Cardiac fibroblast (primary cell): ENCODE data around the gene ZNF574.
"Not testable (repeated sequence)": the region's sequence is repeated elsewhere in the genome, so short reads cannot be mapped to it uniquely, and the experiment has no call there.

Source experiments
- DNase-seq, 2 donors: peaks; one replicate each; pipeline versions ENCODE4 v3.0.0 to v3.0.0-alpha.2; 2010; ENCODE audit warnings: low read depth in 2 of 2
- H3K4me3 ChIP-seq, 2 donors: replicated peaks in 1 of 2; 1 replicate in 1 of 2; 2 replicates in 1 of 2; pipeline ENCODE4 v1.5.1; 2011; ENCODE audit warnings: low read depth in 2 of 2, low read length in 2 of 2, mild to moderate bottlenecking in 2 of 2, moderate library complexity in 1 of 2
- CTCF ChIP-seq: IDR thresholded peaks from one replicate; pipeline ENCODE4 v1.5.1; 2011; ENCODE audit warnings: low read depth, mild to moderate bottlenecking, low read length, inconsistent platforms

Gene ZNF574

GRCh38 chr19:42075616-42076379, at the start of gene ZNF574:
ZNF574 (plus strand) TSS chr19:42076166; CDS start chr19:42078607, 2,441 bp downstream.
- DNase-seq: peak; percentile 99 to 100
- no peak for TF ChIP-seq CTCF
- peak within 1 kb of the TSS; percentile 83 to 92 for H3K4me3 ChIP-seq

GRCh38 chr19:42028304-42029216, 47.4 kb upstream of the ZNF574 start:
- H3K4me3 ChIP-seq: no peak overlapping the region
- DNase-seq: no peak
- peak; percentile 65 for TF ChIP-seq CTCF

GRCh38 chr19:42030645-42031440, 45.1 kb upstream of the ZNF574 start:
- no peak for DNase-seq
- no peak overlapping the region for H3K4me3 ChIP-seq
- no peak for TF ChIP-seq CTCF

- no peak for TF ChIP-seq CTCF
- H3K4me3 ChIP-seq: no peak overlapping the region
Observed at GRCh38 chr19:42032431-42032830, 43.5 kb upstream of the ZNF574 start.

DNA sequence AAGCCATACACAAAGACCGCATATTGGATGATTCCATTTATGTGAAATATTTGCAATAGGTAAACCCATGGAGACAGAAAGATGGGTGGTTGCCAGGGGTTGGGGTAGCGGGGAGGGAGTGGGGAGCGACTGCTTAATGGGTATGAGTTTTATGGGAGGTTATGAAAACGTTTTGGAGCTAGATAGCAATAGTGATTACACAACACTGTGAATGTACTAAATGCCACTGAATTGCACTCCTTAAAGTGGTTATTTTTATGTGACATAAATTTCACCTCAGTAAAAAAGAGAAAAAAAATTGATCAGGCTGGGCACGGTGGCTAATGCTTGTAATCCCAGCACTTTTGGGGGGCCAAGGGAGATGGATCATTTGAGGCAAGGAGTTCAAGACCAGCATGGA, 42.6 kb upstream of the ZNF574 start:
- H3K4me3 ChIP-seq: no peak overlapping the region
- TF ChIP-seq CTCF: no peak
- no peak for DNase-seq

More at GRCh38 chr19:42032431-42032830, 43.5 kb upstream of the ZNF574 start:
- DNase-seq: peak in 1 of 2 donors; percentile 20

DNA sequence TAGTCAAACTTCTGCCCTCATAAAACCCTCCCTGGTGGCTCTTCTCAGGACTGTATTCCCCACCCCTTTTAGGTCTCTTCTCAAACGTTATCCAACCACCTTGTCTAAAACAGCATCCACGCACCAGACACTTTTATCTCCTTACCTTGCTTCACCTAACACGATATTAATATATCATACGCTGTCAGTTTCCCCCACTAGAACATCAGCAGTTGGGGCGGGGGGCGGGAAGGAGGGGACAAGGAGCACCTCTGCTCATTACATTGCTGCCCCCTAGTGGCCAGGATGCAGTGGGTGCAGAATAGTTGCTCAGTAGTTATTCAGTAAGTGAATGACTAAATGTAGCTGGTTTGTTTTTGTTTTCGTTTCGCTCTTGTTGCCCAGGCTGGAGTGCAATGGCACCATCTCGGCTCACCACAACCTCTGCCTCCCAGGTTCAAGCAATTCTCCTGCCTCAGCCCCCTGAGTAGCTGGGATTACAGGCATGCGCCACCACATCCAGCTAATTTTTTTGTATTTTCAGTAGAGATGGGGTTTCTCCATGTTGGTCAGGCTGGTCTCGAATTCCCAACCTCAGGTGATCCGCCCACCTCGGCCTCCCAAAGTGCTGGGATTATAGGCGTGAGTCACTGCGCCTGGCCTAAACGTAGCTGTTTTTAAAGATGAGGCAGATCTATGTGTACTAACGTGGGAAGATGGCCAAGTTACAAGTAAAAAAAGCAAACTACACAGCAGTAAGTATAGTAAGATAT, 41.1 kb upstream of the ZNF574 start:
- TF ChIP-seq CTCF: peak; percentile 90
- peak; percentile 77 to 81 for DNase-seq
- H3K4me3 ChIP-seq: not testable (repeated sequence)
